Retinal pigment epithelial cell (primary cell): Measurements from ENCODE around the gene TBC1D17.

Experiments
- DNase-seq: peaks from one replicate; pipeline ENCODE4 v3.0.0-alpha.2; 2010; ENCODE audit warnings: low read depth
- H3K4me3 ChIP-seq: 2 replicates; pipeline ENCODE4 v1.5.1; 2011; ENCODE audit warnings: mild to moderate bottlenecking, low read length, control low read depth, moderate library complexity
- CTCF ChIP-seq: conservative IDR thresholded peaks from 2 replicates; pipeline ENCODE4 v1.5.1; 2011; ENCODE audit warnings: low read depth, low read length, control low read depth, inconsistent platforms

The TBC1D17 gene

DNA sequence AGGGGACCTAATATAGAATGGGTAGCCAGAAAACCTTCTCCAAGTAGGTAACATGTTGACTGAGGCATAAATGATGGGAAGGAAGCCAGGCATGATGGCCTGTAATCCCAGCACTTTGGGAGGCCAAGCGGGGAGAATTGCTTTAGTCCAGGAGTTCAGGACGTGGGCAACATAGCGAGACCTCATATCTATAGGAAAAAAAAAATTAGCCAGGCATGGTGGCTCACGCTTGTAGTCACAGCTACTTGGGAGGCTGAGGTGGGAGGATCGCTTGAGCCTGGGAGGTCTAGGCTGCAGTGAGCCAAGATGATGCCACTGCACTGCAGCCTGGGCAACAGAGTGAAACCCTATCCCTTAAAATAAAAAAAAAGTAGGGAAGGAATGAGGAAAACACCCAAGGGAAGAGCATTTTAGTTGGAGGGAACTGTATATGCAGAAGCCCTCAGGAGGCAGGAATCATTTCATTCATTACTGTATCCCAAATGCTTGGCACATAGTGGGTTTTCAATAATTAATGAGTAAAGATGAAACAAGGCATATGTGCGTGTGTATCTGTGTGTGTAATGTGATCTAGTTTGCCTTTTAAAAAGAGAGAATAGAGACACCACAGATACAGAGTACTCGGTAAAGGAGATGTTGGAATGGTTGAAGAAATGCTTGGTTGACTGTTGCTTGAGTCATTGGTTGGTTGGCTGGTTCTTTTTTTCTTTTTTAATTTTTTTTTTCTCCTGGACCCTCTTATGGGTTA is 54.0 kb downstream of the TBC1D17 start:
- DNase-seq: no peak
- H3K4me3 ChIP-seq: no peak overlapping the region
- no peak for TF ChIP-seq CTCF

- no peak for TF ChIP-seq CTCF
- H3K4me3 ChIP-seq: no peak overlapping the region
- no peak for DNase-seq
Observed at GRCh38 chr19:49932041-49932451, 54.5 kb downstream of the TBC1D17 start.

DNA sequence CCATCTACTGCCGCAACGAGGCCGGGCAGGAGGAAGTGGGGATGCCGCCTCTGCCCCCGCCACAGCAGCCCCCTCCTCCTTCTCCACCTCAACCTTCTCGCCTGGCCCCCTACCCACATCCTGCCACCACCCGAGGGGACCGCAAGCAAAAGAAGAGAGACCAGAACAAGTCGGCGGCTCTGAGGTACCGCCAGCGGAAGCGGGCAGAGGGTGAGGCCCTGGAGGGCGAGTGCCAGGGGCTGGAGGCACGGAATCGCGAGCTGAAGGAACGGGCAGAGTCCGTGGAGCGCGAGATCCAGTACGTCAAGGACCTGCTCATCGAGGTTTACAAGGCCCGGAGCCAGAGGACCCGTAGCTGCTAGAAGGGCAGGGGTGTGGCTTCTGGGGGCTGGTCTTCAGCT is 55.2 kb downstream of the TBC1D17 start:
- H3K4me3 ChIP-seq: no peak overlapping the region
- no peak for DNase-seq
- no peak for TF ChIP-seq CTCF

GRCh38 chr19:49933643-49934042 is 56.1 kb downstream of the TBC1D17 start:
- DNase-seq: no peak
- no peak overlapping the region for H3K4me3 ChIP-seq
- no peak for TF ChIP-seq CTCF

DNA sequence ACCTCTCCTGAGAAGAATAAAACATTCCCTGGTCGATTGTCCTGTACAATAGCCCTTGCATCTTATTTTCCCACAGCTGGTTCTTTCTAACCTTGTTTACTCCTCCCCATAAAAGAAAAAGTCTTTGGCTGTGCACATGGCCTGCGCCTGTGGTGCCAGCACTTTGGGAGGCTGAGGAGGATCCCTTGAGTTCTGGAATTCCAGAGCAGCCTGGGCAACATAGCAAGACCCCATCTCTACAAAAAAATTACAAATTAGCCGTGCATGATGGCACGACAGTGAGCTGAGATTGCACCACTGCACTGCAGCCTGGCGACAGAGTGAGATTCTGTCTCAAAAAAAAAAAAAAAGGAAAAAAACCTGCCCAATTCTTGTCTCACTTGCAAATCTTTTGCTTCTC is 59.0 kb downstream of the TBC1D17 start:
- no peak for TF ChIP-seq CTCF
- no peak for DNase-seq
- H3K4me3 ChIP-seq: no peak overlapping the region

- peak overlapping the region; percentile 21 for H3K4me3 ChIP-seq
- no peak for DNase-seq
- TF ChIP-seq CTCF: peak; percentile 95
Observed at GRCh38 chr19:49937750-49938381, 60.4 kb downstream of the TBC1D17 start.
